IMR-90 (cell line): ENCODE results near the gene MMAB. TPM values are rescaled to one million over a fixed set of nuclear protein-coding genes. Genes with fewer than 3 reads are reported as not detected.

Experiments
- ATAC-seq: fragments of 200-7000 bp; cut with Tn5 transposase; 2 replicates; pipeline ENCODE4 v1.9.1; 2020; ENCODE audit warnings: low read depth, mild to moderate bottlenecking, moderate library complexity
- BruUV-seq: library from RNA; stranded (reverse); fragments of 400-500 nt; replicated peaks from 2 replicates; lab custom pipeline; 2021; lab: Mats Ljungman, UMichigan
- CTCF ChIA-PET: fragments of 300-600 bp; formaldehyde crosslinking; extraction: SDS; loops from one replicate; lab custom pipeline; 2021; ENCODE audit warnings: antibody characterized with exemption; lab: Yijun Ruan, JAX
- POLR2A ChIA-PET: fragments of 300-600 bp; sonication (Branson Sonifier 250); formaldehyde crosslinking; loops from one replicate; lab custom pipeline; 2022; ENCODE audit warnings: antibody characterized with exemption; ENCODE audit not compliant: unreplicated experiment; lab: Charles Lee
- DNase-seq: peaks from one replicate; pipeline ENCODE4 v3.0.0; 2013
- H2AFZ ChIP-seq: replicated peaks from 2 replicates; pipeline ENCODE3; 2013; ENCODE audit warnings: low read length, mild to moderate bottlenecking; ENCODE audit not compliant: poor library complexity
- H2AK5ac ChIP-seq: 2 replicates; pipeline ENCODE4 v1.6.1; 2013; ENCODE audit warnings: low read depth, low read length, inconsistent platforms
- H2AK9ac ChIP-seq: replicated peaks from 2 replicates; pipeline ENCODE3; 2013; ENCODE audit warnings: mild to moderate bottlenecking, low read depth, low read length, moderate library complexity; ENCODE audit not compliant: poor library complexity
- H2BK120ac ChIP-seq: 2 replicates; pipeline ENCODE4 v1.6.1; 2013; ENCODE audit warnings: low read depth, low read length, inconsistent platforms
- H2BK15ac ChIP-seq: 3 replicates; pipeline ENCODE4 v1.6.1; 2013; ENCODE audit warnings: low read depth, low read length, inconsistent platforms
- H2BK20ac ChIP-seq: 2 replicates; pipeline ENCODE4 v1.6.1; 2013; ENCODE audit warnings: low read depth, mild to moderate bottlenecking, inconsistent platforms, low read length, moderate library complexity
- H2BK5ac ChIP-seq: 2 replicates; pipeline ENCODE4 v1.6.1; 2013; ENCODE audit warnings: mild to moderate bottlenecking, low read depth, low read length, inconsistent platforms; ENCODE audit not compliant: poor library complexity, severe bottlenecking
- H3K14ac ChIP-seq: replicated peaks from 2 replicates; pipeline ENCODE4 v1.6.1; 2013; ENCODE audit warnings: low read depth, low read length, inconsistent platforms
- H3K18ac ChIP-seq: 2 replicates; pipeline ENCODE4 v1.6.1; 2013; ENCODE audit warnings: low read depth, low read length, control low read depth
- H3K23ac ChIP-seq: 2 replicates; pipeline ENCODE4 v1.6.1; 2013; ENCODE audit warnings: low read depth, low read length, inconsistent platforms
- H3K27ac ChIP-seq: 2 replicates; pipeline ENCODE4 v1.5.1; 2013; ENCODE audit warnings: mild to moderate bottlenecking, control low read depth, low read length; ENCODE audit not compliant: insufficient read depth
- H3K27me3 ChIP-seq: 2 replicates; pipeline ENCODE4 v1.6.1; 2013; ENCODE audit warnings: low read length; ENCODE audit not compliant: control insufficient read depth, insufficient read depth
- H3K36me3 ChIP-seq: 2 replicates; pipeline ENCODE4 v1.6.1; 2013; ENCODE audit warnings: low read length, mixed read lengths; ENCODE audit not compliant: control insufficient read depth, insufficient read depth
- H3K4ac ChIP-seq: 2 replicates; pipeline ENCODE4 v1.6.1; 2013; ENCODE audit warnings: low read depth, low read length, inconsistent platforms
- H3K4me1 ChIP-seq: 2 replicates; pipeline ENCODE4 v1.6.1; 2013; ENCODE audit warnings: low read length, mixed read lengths; ENCODE audit not compliant: control insufficient read depth, insufficient read depth
- H3K4me2 ChIP-seq: 2 replicates; pipeline ENCODE4 v1.6.1; 2013; ENCODE audit warnings: low read depth, mild to moderate bottlenecking, control low read depth, low read length, moderate library complexity
- H3K4me3 ChIP-seq: 2 replicates; pipeline ENCODE4 v1.5.1; 2013; ENCODE audit warnings: low read depth, mild to moderate bottlenecking, control low read depth, low read length, moderate library complexity; ENCODE audit not compliant: insufficient read depth
- H3K56ac ChIP-seq: 2 replicates; pipeline ENCODE4 v1.6.1; 2013; ENCODE audit warnings: low read length, inconsistent platforms; ENCODE audit not compliant: insufficient read depth; ENCODE audit errors: extremely low read depth
- H3K79me1 ChIP-seq, 2 experiments: 2 replicates each; pipeline ENCODE4 v1.6.1; 2013; ENCODE audit warnings: low read length in 2 of 2, inconsistent platforms in 1 of 2, low read depth in 1 of 2
- H3K9ac ChIP-seq: 2 replicates; pipeline ENCODE4 v1.6.1; 2013; ENCODE audit warnings: low read depth, low read length, control low read depth
- H3K9me1 ChIP-seq: 2 replicates; pipeline ENCODE4 v1.6.1; 2013; ENCODE audit warnings: low read length, inconsistent platforms; ENCODE audit not compliant: insufficient read depth
- H3K9me3 ChIP-seq: 2 replicates; pipeline ENCODE4 v1.6.1; 2013; ENCODE audit warnings: low read length; ENCODE audit not compliant: control insufficient read depth, insufficient read depth
- H4K20me1 ChIP-seq: 2 replicates; pipeline ENCODE4 v1.6.1; 2013; ENCODE audit warnings: low read length, inconsistent platforms; ENCODE audit not compliant: insufficient read depth
- H4K5ac ChIP-seq: 2 replicates; pipeline ENCODE4 v1.6.1; 2013; ENCODE audit warnings: mild to moderate bottlenecking, low read depth, low read length, control low read depth
- H4K8ac ChIP-seq, 2 experiments: 2 replicates each; pipeline ENCODE4 v1.6.1; 2013; ENCODE audit warnings: low read depth in 2 of 2, low read length in 2 of 2, control low read depth in 1 of 2, inconsistent platforms in 1 of 2
- H4K91ac ChIP-seq: 2 replicates; pipeline ENCODE4 v1.6.1; 2013; ENCODE audit warnings: low read depth, low read length, inconsistent platforms; ENCODE audit not compliant: insufficient read depth
- BHLHE40 ChIP-seq: fragments of 150-350 bp; IDR thresholded peaks from 2 replicates; pipeline ENCODE4 v1.6.1; 2016; ENCODE audit warnings: mild to moderate bottlenecking, low read depth, low read length
- CEBPB ChIP-seq: IDR thresholded peaks from 2 replicates; pipeline ENCODE4 v1.6.1; 2012; ENCODE audit warnings: low read depth, low read length, improper control_type of control experiment
- CHD1 ChIP-seq: IDR thresholded peaks from 2 replicates; pipeline ENCODE4 v1.6.1; 2012; ENCODE audit warnings: low read depth, low read length, improper control_type of control experiment
- MAFK ChIP-seq: IDR thresholded peaks from 2 replicates; pipeline ENCODE4 v1.6.1; 2012; ENCODE audit warnings: low read depth, low read length, improper control_type of control experiment
- MAZ ChIP-seq: IDR thresholded peaks from 2 replicates; pipeline ENCODE4 v1.6.1; 2012; ENCODE audit warnings: low read depth, mild to moderate bottlenecking, low read length, improper control_type of control experiment, moderate library complexity, borderline replicate concordance
- MXI1 ChIP-seq: IDR thresholded peaks from 2 replicates; pipeline ENCODE4 v1.6.1; 2012; ENCODE audit warnings: low read depth, mild to moderate bottlenecking, low read length, moderate library complexity, borderline replicate concordance
- NFE2L2 ChIP-seq: fragments of 150-350 bp; IDR thresholded peaks from 2 replicates; pipeline ENCODE4 v1.6.1; 2016; ENCODE audit warnings: low read depth, mild to moderate bottlenecking, low read length
- POLR2A ChIP-seq: IDR thresholded peaks from 2 replicates; pipeline ENCODE4 v1.6.1; 2012; ENCODE audit warnings: mild to moderate bottlenecking, low read depth, low read length
- RCOR1 ChIP-seq: IDR thresholded peaks from 2 replicates; pipeline ENCODE4 v1.6.1; 2012; ENCODE audit warnings: mild to moderate bottlenecking, low read length, improper control_type of control experiment; ENCODE audit not compliant: insufficient replicate concordance
- SMC3 ChIP-seq: fragments of 150-350 bp; IDR thresholded peaks from 2 replicates; pipeline ENCODE4 v1.6.1; 2016; ENCODE audit warnings: low read depth, mild to moderate bottlenecking, antibody characterized with exemption, low read length, moderate library complexity
- USF2 ChIP-seq: fragments of 150-350 bp; IDR thresholded peaks from 2 replicates; pipeline ENCODE4 v1.6.1; 2017; ENCODE audit warnings: mild to moderate bottlenecking, antibody characterized with exemption, low read length, low read depth
- WGBS, 2 experiments: methylation state at CpG; one replicate each; pipeline versions ENCODE4 v1.1.5 to v1.1.7; 2013; ENCODE audit warnings: missing lambda C conversion rate in 2 of 2; ENCODE audit not compliant: insufficient read length in 1 of 2; ENCODE audit errors: extremely low coverage in 2 of 2; 5-methylcytosine and 5-hydroxymethylcytosine counted together
- dilution Hi-C: fragments of 300-500 bp; cut with HindIII; formaldehyde crosslinking; loops from one replicate; pipeline ENCODE4 v1.14.3; 2018; ENCODE audit warnings: low sequenced_read_pairs; ENCODE audit not compliant: unreplicated experiment
- in situ Hi-C: fragments of 300-500 bp; cut with MboI; formaldehyde crosslinking; loops from 3 replicates; pipeline ENCODE4 v1.14.3; 2019; ENCODE audit warnings: low sequenced_read_pairs, inconsistent platforms, mixed read lengths
- intact Hi-C: fragments of 100-400 bp; cut with micrococcal nuclease; formaldehyde crosslinking; loops from 2 replicates; pipeline ENCODE4 v1.10.0; 2022
- polyA plus RNA-seq, 3 experiments: library from polyadenylated mRNA; depleted of rRNA; stranded (reverse); fragments of >200 nt; gene quantifications; 2 replicates each; pipeline ENCODE4 v1.2.3, GENCODE V29; 2012; ENCODE audit warnings: low replicate concordance in 1 of 3
- total RNA-seq: library from RNA; depleted of rRNA; stranded (reverse); fragments of >200 nt; gene quantifications from 2 replicates; pipeline ENCODE4 v1.2.3, GENCODE V29; 2012
- TF ChIP-seq, protein P1 (sequence below): fragments of 150-350 bp; IDR thresholded peaks from 2 replicates; pipeline ENCODE4 v1.6.1; 2016; ENCODE audit warnings: low read depth, mild to moderate bottlenecking, low read length, moderate library complexity, borderline replicate concordance

MMAB gene
- total and polyA plus RNA-seq, 2 of the 4 experiments (the other 2 are of a cell fraction): 16.5 to 16.9 TPM

DNA sequence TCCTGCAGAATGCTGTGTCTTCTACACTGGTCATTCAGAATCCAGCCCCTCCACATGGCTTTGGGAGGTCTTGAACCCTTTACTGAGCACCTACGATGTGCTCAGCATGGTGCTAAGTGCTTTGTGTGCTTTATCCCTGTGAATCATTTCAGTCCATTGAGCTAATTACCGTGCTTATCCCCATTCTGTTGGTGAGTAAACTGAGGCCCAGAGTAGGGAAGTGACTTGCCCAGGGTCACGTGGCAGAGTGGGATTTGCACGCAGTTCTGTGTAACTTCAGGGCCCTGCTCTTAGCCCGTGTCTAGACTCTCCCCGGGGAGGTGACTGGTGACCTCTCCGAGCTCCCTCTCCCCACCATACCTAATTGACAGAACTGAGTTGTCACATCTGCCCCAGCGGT is 27.7 kb upstream of the MMAB start:
- H3K56ac ChIP-seq: no peak overlapping the region
- dilution Hi-C loops: no loop called here
- no peak overlapping the region for H2AK9ac ChIP-seq
- BruUV-seq: no TSS peak
- H3K79me1 ChIP-seq: no peaks in the 10 kb centered on the region
- no peak overlapping the region for H3K4me2 ChIP-seq
- no peak for TF ChIP-seq SMC3
- TF ChIP-seq MAFK: no peak
- TF ChIP-seq CEBPB: no peak
- TF ChIP-seq BHLHE40: no peak
- no peak for TF ChIP-seq MXI1
- TF ChIP-seq CHD1: no peak
- no peak for TF ChIP-seq RCOR1
- no peak for TF ChIP-seq USF2
- TF ChIP-seq, protein P1, sequence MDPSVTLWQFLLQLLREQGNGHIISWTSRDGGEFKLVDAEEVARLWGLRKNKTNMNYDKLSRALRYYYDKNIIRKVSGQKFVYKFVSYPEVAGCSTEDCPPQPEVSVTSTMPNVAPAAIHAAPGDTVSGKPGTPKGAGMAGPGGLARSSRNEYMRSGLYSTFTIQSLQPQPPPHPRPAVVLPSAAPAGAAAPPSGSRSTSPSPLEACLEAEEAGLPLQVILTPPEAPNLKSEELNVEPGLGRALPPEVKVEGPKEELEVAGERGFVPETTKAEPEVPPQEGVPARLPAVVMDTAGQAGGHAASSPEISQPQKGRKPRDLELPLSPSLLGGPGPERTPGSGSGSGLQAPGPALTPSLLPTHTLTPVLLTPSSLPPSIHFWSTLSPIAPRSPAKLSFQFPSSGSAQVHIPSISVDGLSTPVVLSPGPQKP: no peak
- no peak for TF ChIP-seq POLR2A
- no peak for TF ChIP-seq MAZ
- no peak for TF ChIP-seq NFE2L2
- H2AFZ ChIP-seq: no peak overlapping the region
- H3K23ac ChIP-seq: no peak overlapping the region
- no CpG with 5 or more reads among the region's 8 CpGs for WGBS, 2 experiments
- H2BK20ac ChIP-seq: no peak overlapping the region
- CTCF ChIA-PET: no interaction called here
- in situ Hi-C loops: no loop called here
- H2BK15ac ChIP-seq: no peak overlapping the region
- no peak overlapping the region for H3K27ac ChIP-seq
- no peak overlapping the region for H3K4me3 ChIP-seq
- POLR2A ChIA-PET: no interaction called here
- H4K8ac ChIP-seq: no peak overlapping the region
- H4K91ac ChIP-seq: no peak overlapping the region
- ATAC-seq (no peak), DNase-seq (no peak)
- H3K9ac ChIP-seq: no peak overlapping the region
- H4K20me1 ChIP-seq: no peaks in the 10 kb centered on the region
- no peak overlapping the region for H2AK5ac ChIP-seq
- H3K4me1 ChIP-seq: peaks cover 2% of the 10 kb centered on the region; the same call in 1 of the 2 replicates
- H3K36me3 ChIP-seq: no peaks in the 10 kb centered on the region
- peaks cover 3% of the 10 kb centered on the region; the same call in 1 of the 2 replicates for H3K9me1 ChIP-seq
- H3K14ac ChIP-seq: no peak overlapping the region
- no peak overlapping the region for H4K5ac ChIP-seq
- peaks cover 22% of the 10 kb centered on the region for H3K27me3 ChIP-seq
- H3K9me3 ChIP-seq: no peaks in the 10 kb centered on the region
- no peak overlapping the region for H2BK5ac ChIP-seq
- H2BK120ac ChIP-seq: no peak overlapping the region
- H3K18ac ChIP-seq: no peak overlapping the region
- H3K4ac ChIP-seq: no peak overlapping the region
- intact Hi-C loops: no loop called here
